Measurements from ENCODE around the gene PRPF31.

DNA sequence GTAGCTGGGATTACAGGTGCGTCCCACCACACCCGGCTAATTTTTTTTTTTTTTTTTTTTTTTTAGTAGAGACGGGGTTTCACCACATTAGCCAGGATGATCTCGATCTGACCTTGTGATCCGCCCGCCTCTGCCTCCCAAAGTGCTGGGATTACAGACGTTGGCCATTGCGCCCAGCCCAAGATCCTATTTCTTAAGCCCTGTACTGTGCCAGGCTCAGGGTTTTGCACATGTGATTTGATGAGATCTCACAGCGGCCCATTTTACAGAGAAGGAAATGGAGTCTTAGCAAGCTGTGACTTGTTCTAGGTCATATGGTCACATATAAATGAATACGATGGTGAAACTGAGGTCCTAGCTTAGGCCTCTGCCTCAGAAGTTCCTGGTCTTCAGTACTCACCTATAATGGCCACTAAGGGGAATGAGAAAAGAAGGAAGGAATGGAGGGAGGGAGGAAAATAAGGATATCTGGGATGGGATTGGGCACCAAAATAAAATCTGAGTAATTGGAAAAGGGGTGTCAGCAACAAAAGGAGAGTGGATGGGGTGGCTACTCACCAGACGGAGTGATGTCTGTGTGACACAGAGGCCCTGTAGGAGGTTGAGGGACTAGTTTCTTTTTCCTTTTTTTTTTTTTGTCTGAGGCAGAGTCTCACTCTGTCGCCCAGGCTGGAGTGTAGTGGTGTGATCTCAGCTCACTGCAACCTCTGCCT is 16.2 kb upstream of the PRPF31 start:
- TF ChIP-seq GATA2 (IDR thresholded peaks at IDR 0.05; ENCODE audit: low read depth, low read length) (no peak), GATA3 (IDR thresholded peaks at IDR 0.05; ENCODE audit: low read depth, low read length) (no peak)

Data from SH-SY5Y (cell line).